ENCODE results near the gene TRAF2. TPM values are rescaled to one million over a fixed set of nuclear protein-coding genes. Genes with fewer than 3 reads are reported as not detected.

The TRAF2 gene
- total and polyA plus RNA-seq, 9 of the 15 experiments (the other 6 are each of a cell fraction or from before 2014, with no cell fraction given), result 0.24 to 45.2 (median 18.0) TPM

DNA sequence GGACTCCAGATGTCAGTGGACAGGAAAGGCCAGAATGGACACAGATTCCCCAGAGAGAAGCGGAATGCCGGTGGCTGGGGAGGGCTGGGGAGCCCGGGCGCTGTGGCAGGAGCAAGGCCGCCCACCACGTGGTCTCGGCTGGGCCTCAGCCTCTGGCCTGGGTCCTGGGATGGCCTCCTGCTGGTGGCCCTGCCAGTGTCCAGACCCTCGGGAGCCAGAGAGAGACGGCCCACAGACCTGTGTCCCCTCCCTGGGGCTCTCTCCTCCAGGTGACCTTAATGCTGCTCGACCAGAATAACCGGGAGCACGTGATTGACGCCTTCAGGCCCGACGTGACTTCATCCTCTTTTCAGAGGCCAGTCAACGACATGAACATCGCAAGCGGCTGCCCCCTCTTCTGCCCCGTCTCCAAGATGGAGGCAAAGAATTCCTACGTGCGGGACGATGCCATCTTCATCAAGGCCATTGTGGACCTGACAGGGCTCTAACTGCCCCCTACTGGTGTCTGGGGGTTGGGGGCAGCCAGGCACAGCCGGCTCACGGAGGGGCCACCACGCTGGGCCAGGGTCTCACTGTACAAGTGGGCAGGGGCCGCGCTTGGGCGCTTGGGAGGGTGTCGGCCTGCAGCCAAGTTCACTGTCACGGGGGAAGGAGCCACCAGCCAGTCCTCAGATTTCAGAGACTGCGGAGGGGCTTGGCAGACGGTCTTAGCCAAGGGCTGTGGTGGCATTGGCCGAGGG is 39.3 kb downstream of the TRAF2 start:
- no peak overlapping the region for H2AFZ ChIP-seq (ENCODE audit: low read depth, low read length)
- H3K9me3 ChIP-seq (replicated peaks; ENCODE audit: control insufficient read depth, insufficient read depth, low read depth, low read length), result no peaks in the 10 kb centered on the region
- no peaks in the 10 kb centered on the region for H3K27me3 ChIP-seq (ENCODE audit: control insufficient read depth in 2 of 2, insufficient read depth in 2 of 2, low read length in 2 of 2)
- H3K4me2 ChIP-seq (ENCODE audit: insufficient read depth, low read length), result no peak overlapping the region
- ATAC-seq, result peak; percentile 41; the same call in 2 of the 3 replicates
- no peaks in the 10 kb centered on the region for H3K9me1 ChIP-seq (ENCODE audit: control insufficient read depth, insufficient read depth, low read length)
- no peak overlapping the region for H3K27ac ChIP-seq (ENCODE audit: extremely low read depth, low read depth, low read length)
- 89% methylated on average over 20 of the region's 33 CpGs for WGBS (ENCODE audit: insufficient coverage, low coverage, missing lambda C conversion rate)
- POLR2A ChIA-PET, result interaction anchor here (0.6 to 3.2 kb wide), 4 partner anchors 11 to 23 kb away, joined by 3 to 19 read pairs (median 4); no protein-coding TSS in a partner anchor
- H3K4me3 ChIP-seq, result no peak overlapping the region
- in situ Hi-C loops (cut with MboI) (no loop called here), intact Hi-C loops (cut with micrococcal nuclease) (no loop called here)
- peaks cover 85% of the 10 kb centered on the region; the same call in 2 of the 3 replicates for H3K36me3 ChIP-seq (ENCODE audit: control insufficient read depth, insufficient read depth, low read length)
- DNase-seq (ENCODE audit: extremely low read depth in 1 of 4, low spot score in 3 of 4), result no peak
- BruUV-seq (replicated peaks), result no TSS peak
- TF ChIP-seq RBM22 (IDR thresholded peaks at IDR 0.05; ENCODE audit: low read depth, low read length, poor library complexity, severe bottlenecking) (peak; percentile 20), NR2C2 (CRISPR knock-in tag; IDR thresholded peaks at IDR 0.05) (no peak), NR2C2 (tag; IDR thresholded peaks at IDR 0.05) (no peak), POLR2A (conservative IDR thresholded peaks at IDR 0.05) (0 out of 2 replicates have a peak, but pooled peaks have one; percentile 1)
- TF ChIP-seq, protein P1, sequence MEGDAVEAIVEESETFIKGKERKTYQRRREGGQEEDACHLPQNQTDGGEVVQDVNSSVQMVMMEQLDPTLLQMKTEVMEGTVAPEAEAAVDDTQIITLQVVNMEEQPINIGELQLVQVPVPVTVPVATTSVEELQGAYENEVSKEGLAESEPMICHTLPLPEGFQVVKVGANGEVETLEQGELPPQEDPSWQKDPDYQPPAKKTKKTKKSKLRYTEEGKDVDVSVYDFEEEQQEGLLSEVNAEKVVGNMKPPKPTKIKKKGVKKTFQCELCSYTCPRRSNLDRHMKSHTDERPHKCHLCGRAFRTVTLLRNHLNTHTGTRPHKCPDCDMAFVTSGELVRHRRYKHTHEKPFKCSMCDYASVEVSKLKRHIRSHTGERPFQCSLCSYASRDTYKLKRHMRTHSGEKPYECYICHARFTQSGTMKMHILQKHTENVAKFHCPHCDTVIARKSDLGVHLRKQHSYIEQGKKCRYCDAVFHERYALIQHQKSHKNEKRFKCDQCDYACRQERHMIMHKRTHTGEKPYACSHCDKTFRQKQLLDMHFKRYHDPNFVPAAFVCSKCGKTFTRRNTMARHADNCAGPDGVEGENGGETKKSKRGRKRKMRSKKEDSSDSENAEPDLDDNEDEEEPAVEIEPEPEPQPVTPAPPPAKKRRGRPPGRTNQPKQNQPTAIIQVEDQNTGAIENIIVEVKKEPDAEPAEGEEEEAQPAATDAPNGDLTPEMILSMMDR (IDR thresholded peaks at IDR 0.05 in 2 of 3, conservative IDR thresholded peaks at IDR 0.05 in 1 of 3; ENCODE audit: insufficient read depth in 2 of 3, low read depth in 1 of 3, low read length in 3 of 3), result peak; percentile 20 to 23 (median 20); a peak in 2 of 6 replicates
- CTCF ChIA-PET (ENCODE audit: low intra/inter-chr PET ratio), result interaction anchor here (0.6 kb wide), 2 partner anchors 125 to 167 kb away, joined by 3 read pairs; partner anchors contain the start of gene LCN8
- H3K4me1 ChIP-seq (replicated peaks in 1 of 2; ENCODE audit: control insufficient read depth in 2 of 2, insufficient read depth in 2 of 2, low read length in 2 of 2), result peaks cover 10 to 47% of the 10 kb centered on the region in 2 experiments; a peak in 4 of 5 replicates
- no peaks in the 10 kb centered on the region for H3K79me2 ChIP-seq (ENCODE audit: control insufficient read depth, insufficient read depth, low read length)
- H3K9ac ChIP-seq (ENCODE audit: insufficient read depth in 1 of 2, low read depth in 2 of 2, low read length in 2 of 2), result peak overlapping the region in 1 of 2 experiments; percentile 64; a peak in 1 of 4 replicates
- peaks cover 4% of the 10 kb centered on the region; the same call in 1 of the 2 replicates for H4K20me1 ChIP-seq (replicated peaks; ENCODE audit: control insufficient read depth, insufficient read depth, low read length)
- FAIRE-seq, result no peak
